PC-3 (cell line): ENCODE measurements around the gene LIMA1.

Experiments used
- EZH2 ChIP-seq: fragments of 300-600 bp; sonication (generic); IDR thresholded peaks from one replicate; pipeline ENCODE4 v1.6.1; 2017; ENCODE audit warnings: antibody characterized with exemption, mild to moderate bottlenecking, low read length; ENCODE audit not compliant: unreplicated experiment
- EZH2phosphoT487 ChIP-seq: fragments of 300-600 bp; sonication (generic); IDR thresholded peaks from 2 replicates; pipeline ENCODE4 v1.6.1; 2018; ENCODE audit warnings: mild to moderate bottlenecking, antibody characterized with exemption, low read length, borderline replicate concordance
- TF ChIP-seq, protein P1 (sequence below): fragments of 300-600 bp; sonication (generic); conservative IDR thresholded peaks from 2 replicates; pipeline ENCODE4 v1.5.1; 2017; ENCODE audit warnings: antibody characterized with exemption, low read depth, mild to moderate bottlenecking, low read length

DNA sequence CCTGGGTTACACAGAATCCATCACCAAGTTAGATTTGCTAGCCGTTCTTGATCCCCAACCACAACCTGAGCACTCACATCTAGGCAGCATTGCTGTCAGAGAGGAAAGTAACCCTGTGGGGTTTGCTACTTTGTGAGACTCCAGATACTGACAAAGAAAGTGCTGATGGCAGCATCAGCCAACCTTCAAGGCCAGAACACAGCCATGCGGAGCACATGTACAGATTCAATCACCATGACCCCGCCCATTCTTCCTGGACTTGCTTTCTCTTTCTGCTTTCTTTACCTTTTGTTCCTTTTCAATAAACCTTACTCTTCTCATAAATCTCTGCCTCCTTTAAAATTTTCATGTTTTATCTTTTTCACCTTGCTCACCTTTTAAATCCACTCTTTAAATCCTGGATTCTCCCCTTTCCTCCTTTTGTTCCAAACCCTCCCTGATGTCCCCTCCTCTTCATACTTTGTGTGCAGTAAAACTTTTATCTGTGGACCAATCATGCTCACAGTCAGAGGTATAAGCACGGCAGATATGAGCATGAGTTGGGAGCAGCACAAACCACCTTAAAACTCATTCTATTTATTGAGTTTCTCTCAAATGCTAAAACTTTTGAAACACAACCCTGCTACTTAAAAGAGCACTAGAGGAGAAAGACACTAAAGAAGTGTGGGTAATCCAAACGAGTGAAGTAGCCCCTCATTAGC lies 94.3 kb downstream of the LIMA1 start:
- TF ChIP-seq, protein P1, sequence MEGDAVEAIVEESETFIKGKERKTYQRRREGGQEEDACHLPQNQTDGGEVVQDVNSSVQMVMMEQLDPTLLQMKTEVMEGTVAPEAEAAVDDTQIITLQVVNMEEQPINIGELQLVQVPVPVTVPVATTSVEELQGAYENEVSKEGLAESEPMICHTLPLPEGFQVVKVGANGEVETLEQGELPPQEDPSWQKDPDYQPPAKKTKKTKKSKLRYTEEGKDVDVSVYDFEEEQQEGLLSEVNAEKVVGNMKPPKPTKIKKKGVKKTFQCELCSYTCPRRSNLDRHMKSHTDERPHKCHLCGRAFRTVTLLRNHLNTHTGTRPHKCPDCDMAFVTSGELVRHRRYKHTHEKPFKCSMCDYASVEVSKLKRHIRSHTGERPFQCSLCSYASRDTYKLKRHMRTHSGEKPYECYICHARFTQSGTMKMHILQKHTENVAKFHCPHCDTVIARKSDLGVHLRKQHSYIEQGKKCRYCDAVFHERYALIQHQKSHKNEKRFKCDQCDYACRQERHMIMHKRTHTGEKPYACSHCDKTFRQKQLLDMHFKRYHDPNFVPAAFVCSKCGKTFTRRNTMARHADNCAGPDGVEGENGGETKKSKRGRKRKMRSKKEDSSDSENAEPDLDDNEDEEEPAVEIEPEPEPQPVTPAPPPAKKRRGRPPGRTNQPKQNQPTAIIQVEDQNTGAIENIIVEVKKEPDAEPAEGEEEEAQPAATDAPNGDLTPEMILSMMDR = no peak
- TF ChIP-seq EZH2 = no peak
- TF ChIP-seq EZH2phosphoT487 = no peak
